Measurements from ENCODE around the gene CLEC17A.

Gene CLEC17A

DNA sequence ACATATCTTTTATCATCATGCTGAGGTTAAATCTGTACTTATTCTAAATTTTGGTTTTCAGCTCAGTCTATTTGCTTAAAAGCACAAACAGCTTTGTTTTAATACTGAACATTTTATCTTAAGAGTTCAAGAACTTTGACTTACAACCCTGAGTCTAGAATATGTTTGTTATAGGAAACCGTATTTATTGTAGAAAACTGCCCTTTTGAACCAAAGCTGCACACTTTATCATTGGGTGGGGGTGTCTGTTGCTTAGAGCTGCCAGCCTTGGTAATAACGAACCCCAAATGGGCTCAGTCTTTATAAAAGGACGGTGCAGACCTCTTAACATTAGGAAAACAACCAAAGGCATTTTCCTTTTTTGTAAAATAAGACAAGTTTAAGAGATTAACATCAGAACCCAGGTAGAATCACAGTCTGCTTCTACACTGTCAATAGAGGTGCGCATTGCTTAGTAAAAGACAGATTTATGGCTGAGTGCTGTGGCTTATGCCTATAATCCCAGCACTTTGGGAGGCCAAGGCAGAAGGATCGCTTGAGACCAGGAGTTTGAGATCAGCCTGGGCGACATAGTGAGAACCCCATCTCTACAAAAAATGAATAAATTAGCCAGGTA is 77.1 kb downstream of the CLEC17A start:
- DNase-seq, result no peak

- no peak for DNase-seq
Measured at GRCh38 chr19:14661372-14661924, 78.6 kb downstream of the CLEC17A start.

All from stimulated activated naive CD4-positive, alpha-beta T cell treated with Interleukin-2 at 50 U/mL for 16 hours (primary cell).